BLaER1 treated with 17β-estradiol and CSF1 and Interleukin-3, amounts not matched to agents 10 nM and 100 nM (cell line): ENCODE data around the gene TMEM80.

ENCODE experiments used
- H3K27ac ChIP-seq, 11 experiments: shearing (Covaris generic); formaldehyde crosslinking; 2 replicates each; pipeline ENCODE4 v1.8.1; 2022
- H3K27me3 ChIP-seq, 11 experiments: shearing (Covaris generic); formaldehyde crosslinking; 2 replicates each; pipeline ENCODE4 v1.8.1; 2022
- H3K36me3 ChIP-seq, 11 experiments: shearing (Covaris generic); formaldehyde crosslinking; 2 replicates each; pipeline ENCODE4 v1.8.1; 2022
- H3K4me1 ChIP-seq, 10 experiments: shearing (Covaris generic); formaldehyde crosslinking; 2 replicates each; pipeline ENCODE4 v1.8.1; 2022
- H3K4me2 ChIP-seq, 11 experiments: shearing (Covaris generic); formaldehyde crosslinking; 2 replicates each; pipeline ENCODE4 v1.8.1; 2022
- H3K4me3 ChIP-seq, 10 experiments: shearing (Covaris generic); formaldehyde crosslinking; 2 replicates each; pipeline ENCODE4 v1.8.1; 2022
- H3K9ac ChIP-seq, 11 experiments: shearing (Covaris generic); formaldehyde crosslinking; 2 replicates each; pipeline ENCODE4 v1.8.1; 2022
- H3K9me3 ChIP-seq, 11 experiments: shearing (Covaris generic); formaldehyde crosslinking; replicated peaks in 1 of 11; 2 replicates each; pipeline ENCODE4 v1.8.1; 2022
- H4K20me1 ChIP-seq, 11 experiments: shearing (Covaris generic); formaldehyde crosslinking; 2 replicates each; pipeline ENCODE4 v1.8.1; 2022
- Cebpa-rat ChIP-seq, 11 experiments: shearing (Covaris generic); IDR thresholded peaks; 2 replicates each; pipeline ENCODE4 v1.8.1; 2022

Gene TMEM80

GRCh38 chr11:723120-723883 lies 27.7 kb downstream of the TMEM80 start:
- no peak for TF ChIP-seq Cebpa-rat (IDR thresholded peaks at IDR 0.05)
- Histone ChIP-seq H3K9me3 (no peaks in the 10 kb centered on the region), H3K4me3 (no peak overlapping the region), H3K4me1 (peaks cover 29 to 71% (median 55%) of the 10 kb centered on the region in 10 experiments), H3K27me3 (peaks cover 60 to 77% (median 69%) of the 10 kb centered on the region in 11 experiments), H4K20me1 (peaks cover 0 to 31% (median 16%) of the 10 kb centered on the region in 11 experiments; a peak in 18 of 22 replicates), H3K36me3 (no peaks in the 10 kb centered on the region), H3K9ac (0 out of 22 replicates have a peak overlapping the region, but pooled peaks of 1 of the 11 experiments have one; percentile 3), H3K27ac (no peak overlapping the region), H3K4me2 (peak overlapping the region in 9 of 11 experiments; percentile 6 to 53 (median 39); a peak in 10 of 22 replicates)

- Histone ChIP-seq H3K4me1 (peaks cover 32 to 80% (median 64%) of the 10 kb centered on the region in 10 experiments), H3K4me2 (peak overlapping the region in 3 of 11 experiments; percentile 10 to 12 (median 12); a peak in 3 of 22 replicates), H3K9ac (0 out of 22 replicates have a peak overlapping the region, but pooled peaks of 1 of the 11 experiments have one; percentile 3), H3K27ac (no peak overlapping the region), H3K36me3 (no peaks in the 10 kb centered on the region), H3K9me3 (no peaks in the 10 kb centered on the region), H3K27me3 (peaks cover 58 to 75% (median 67%) of the 10 kb centered on the region in 11 experiments), H4K20me1 (peaks cover 0 to 34% (median 16%) of the 10 kb centered on the region in 11 experiments; a peak in 18 of 22 replicates), H3K4me3 (no peak overlapping the region)
- TF ChIP-seq Cebpa-rat (IDR thresholded peaks at IDR 0.05): no peak
Observed at GRCh38 chr11:724049-724777, 28.6 kb downstream of the TMEM80 start.

DNA sequence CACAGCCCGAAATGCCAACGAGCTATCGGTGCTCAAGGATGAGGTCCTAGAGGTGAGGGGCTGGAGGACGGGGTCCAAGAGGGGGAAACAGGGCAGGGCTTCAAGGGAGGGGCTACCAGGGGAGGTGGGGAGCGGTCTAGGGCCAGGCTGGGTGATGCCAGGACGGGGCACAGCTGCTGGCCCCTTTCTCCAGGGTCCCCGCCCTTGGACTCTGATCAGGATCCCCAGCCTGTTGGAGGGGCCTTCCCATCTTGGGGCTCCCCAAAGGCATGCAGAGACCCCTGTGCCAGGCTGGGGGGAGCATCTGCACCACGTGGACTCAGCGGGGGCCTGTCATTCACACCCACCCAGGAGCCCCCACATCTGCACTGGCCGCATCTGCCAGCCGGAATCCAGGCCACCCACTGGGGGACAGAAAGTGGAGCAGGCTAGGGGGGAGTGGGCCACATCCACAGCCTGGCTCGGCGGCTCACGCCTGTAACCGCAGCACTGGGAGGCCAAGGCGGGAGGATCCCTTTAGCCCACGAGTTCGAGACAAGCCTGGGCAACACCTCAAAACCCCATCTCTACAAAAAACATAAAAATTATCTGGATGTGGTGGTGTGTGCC lies 29.3 kb downstream of the TMEM80 start:
- Histone ChIP-seq H3K4me3 (no peak overlapping the region), H3K4me2 (peak overlapping the region in 5 of 11 experiments; percentile 66 to 92 (median 82); a peak in 10 of 22 replicates), H4K20me1 (peaks cover 0 to 29% (median 16%) of the 10 kb centered on the region in 11 experiments; a peak in 18 of 22 replicates), H3K27me3 (peaks cover 51 to 68% (median 60%) of the 10 kb centered on the region in 11 experiments), H3K36me3 (no peaks in the 10 kb centered on the region), H3K4me1 (peaks cover 32 to 84% (median 69%) of the 10 kb centered on the region in 10 experiments), H3K9ac (no peak overlapping the region), H3K9me3 (no peaks in the 10 kb centered on the region), H3K27ac (no peak overlapping the region)
- no peak for TF ChIP-seq Cebpa-rat (IDR thresholded peaks at IDR 0.05)

DNA sequence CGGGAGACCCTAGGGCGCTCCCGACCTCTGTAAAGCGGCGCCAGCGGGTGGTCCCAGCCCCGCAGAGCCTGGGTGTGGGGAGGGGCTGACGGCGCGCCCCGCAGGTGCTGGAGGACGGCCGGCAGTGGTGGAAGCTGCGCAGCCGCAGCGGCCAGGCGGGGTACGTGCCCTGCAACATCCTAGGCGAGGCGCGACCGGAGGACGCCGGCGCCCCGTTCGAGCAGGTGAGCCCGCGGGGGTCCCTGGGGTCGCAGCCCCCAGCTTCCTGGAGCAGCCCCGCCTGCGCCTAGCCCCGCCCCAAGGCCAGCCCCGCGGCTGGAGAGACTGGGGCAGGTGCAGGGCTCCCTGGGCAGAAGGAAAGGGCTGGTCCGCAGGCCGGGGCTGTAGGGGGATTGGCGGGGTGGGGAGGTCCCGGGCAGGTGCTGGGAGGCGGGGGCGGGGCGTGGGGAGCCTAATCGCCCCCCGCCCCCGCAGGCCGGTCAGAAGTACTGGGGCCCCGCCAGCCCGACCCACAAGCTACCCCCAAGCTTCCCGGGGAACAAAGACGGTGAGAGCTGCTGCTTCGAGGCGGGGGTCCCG lies 30.1 kb downstream of the TMEM80 start:
- Histone ChIP-seq H3K27me3 (peaks cover 43 to 60% (median 52%) of the 10 kb centered on the region in 11 experiments), H4K20me1 (peaks cover 0 to 22% (median 16%) of the 10 kb centered on the region in 11 experiments; a peak in 18 of 22 replicates), H3K9me3 (no peaks in the 10 kb centered on the region), H3K4me1 (peaks cover 32 to 78% (median 63%) of the 10 kb centered on the region in 10 experiments), H3K4me3 (peak overlapping the region in 2 of 10 experiments; percentile 38 to 40; a peak in 3 of 20 replicates), H3K36me3 (no peaks in the 10 kb centered on the region), H3K9ac (peak overlapping the region in 4 of 11 experiments; percentile 9 to 69 (median 28); a peak in 3 of 22 replicates), H3K4me2 (peak overlapping the region; percentile 49 to 92 (median 79); a peak in 21 of 22 replicates), H3K27ac (no peak overlapping the region; a peak in 1 of 22 replicates)
- TF ChIP-seq Cebpa-rat (IDR thresholded peaks at IDR 0.05): no peak

GRCh38 chr11:726278-727220 lies 30.9 kb downstream of the TMEM80 start:
- Histone ChIP-seq H3K27me3 (peaks cover 35 to 52% (median 44%) of the 10 kb centered on the region in 11 experiments), H3K4me2 (peak overlapping the region; percentile 73 to 92 (median 80)), H3K4me3 (peak overlapping the region; percentile 36 to 62 (median 46); a peak in 18 of 20 replicates), H3K27ac (peak overlapping the region in 10 of 11 experiments; percentile 28 to 65 (median 56); a peak in 17 of 22 replicates), H3K9ac (peak overlapping the region; percentile 42 to 71 (median 60); a peak in 19 of 22 replicates), H4K20me1 (peaks cover 0 to 14% (median 9%) of the 10 kb centered on the region in 11 experiments; a peak in 18 of 22 replicates), H3K36me3 (no peaks in the 10 kb centered on the region), H3K9me3 (no peaks in the 10 kb centered on the region), H3K4me1 (peaks cover 25 to 70% (median 56%) of the 10 kb centered on the region in 10 experiments)
- no peak for TF ChIP-seq Cebpa-rat (IDR thresholded peaks at IDR 0.05)

GRCh38 chr11:727281-727701 lies 31.7 kb downstream of the TMEM80 start:
- Histone ChIP-seq H3K4me1 (peaks cover 18 to 63% (median 48%) of the 10 kb centered on the region in 10 experiments), H3K9me3 (no peaks in the 10 kb centered on the region), H4K20me1 (peaks cover 0 to 7% (median 2%) of the 10 kb centered on the region in 11 experiments; a peak in 11 of 22 replicates), H3K27me3 (peaks cover 27 to 44% (median 36%) of the 10 kb centered on the region in 11 experiments), H3K4me3 (peak overlapping the region in 1 of 10 experiments; percentile 48; a peak in 1 of 20 replicates), H3K4me2 (peak overlapping the region; percentile 73 to 92 (median 80); a peak in 21 of 22 replicates), H3K9ac (peak overlapping the region in 4 of 11 experiments; percentile 60 to 71 (median 68); a peak in 4 of 22 replicates), H3K27ac (no peak overlapping the region), H3K36me3 (no peaks in the 10 kb centered on the region)
- no peak for TF ChIP-seq Cebpa-rat (IDR thresholded peaks at IDR 0.05)
